ENCODE measurements around the gene SYNDIG1. TPM values are rescaled to one million over a fixed set of nuclear protein-coding genes. Genes with fewer than 3 reads are reported as not detected.

SYNDIG1 gene
- total RNA-seq, 1 donor from 2014 or later = 13.7 TPM

DNA sequence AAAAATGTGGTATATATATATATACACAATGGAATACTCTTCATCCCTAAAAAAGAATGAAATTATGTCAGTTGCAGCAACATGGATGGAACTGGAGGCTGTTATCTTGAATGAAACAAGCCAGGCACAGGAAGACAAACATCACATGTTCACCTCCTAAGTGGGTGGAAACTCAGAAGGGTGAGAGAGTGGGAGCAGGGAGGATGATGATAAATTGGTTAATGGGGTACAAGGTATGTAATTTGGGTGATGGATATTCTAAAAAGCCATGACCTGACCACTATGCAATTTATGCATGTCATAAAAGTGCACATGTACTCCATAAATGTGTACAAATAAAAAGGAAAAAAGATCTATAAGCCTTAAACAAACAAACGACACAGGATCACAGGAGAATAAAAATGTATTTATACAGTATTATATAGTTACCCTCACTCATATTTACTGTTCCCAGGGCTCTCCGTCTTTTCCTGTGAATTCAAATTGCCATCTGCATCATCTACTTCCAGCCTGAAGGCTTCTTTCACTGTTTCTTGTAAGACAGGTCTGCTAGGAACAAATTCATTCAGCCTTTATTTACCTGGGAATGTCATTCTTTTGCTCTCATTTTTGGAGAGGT lies 89.8 kb downstream of the SYNDIG1 start:
- Histone ChIP-seq H3K27ac (no peak overlapping the region), H3K9me3 (no peaks in the 10 kb centered on the region), H3K36me3 (no peaks in the 10 kb centered on the region), H3K27me3 (no peaks in the 10 kb centered on the region), H3K4me1 (no peaks in the 10 kb centered on the region), H3K4me3 (no peak overlapping the region)
- intact Hi-C loops (cut with DNase I) = no loop called here
- TF ChIP-seq, protein P1, sequence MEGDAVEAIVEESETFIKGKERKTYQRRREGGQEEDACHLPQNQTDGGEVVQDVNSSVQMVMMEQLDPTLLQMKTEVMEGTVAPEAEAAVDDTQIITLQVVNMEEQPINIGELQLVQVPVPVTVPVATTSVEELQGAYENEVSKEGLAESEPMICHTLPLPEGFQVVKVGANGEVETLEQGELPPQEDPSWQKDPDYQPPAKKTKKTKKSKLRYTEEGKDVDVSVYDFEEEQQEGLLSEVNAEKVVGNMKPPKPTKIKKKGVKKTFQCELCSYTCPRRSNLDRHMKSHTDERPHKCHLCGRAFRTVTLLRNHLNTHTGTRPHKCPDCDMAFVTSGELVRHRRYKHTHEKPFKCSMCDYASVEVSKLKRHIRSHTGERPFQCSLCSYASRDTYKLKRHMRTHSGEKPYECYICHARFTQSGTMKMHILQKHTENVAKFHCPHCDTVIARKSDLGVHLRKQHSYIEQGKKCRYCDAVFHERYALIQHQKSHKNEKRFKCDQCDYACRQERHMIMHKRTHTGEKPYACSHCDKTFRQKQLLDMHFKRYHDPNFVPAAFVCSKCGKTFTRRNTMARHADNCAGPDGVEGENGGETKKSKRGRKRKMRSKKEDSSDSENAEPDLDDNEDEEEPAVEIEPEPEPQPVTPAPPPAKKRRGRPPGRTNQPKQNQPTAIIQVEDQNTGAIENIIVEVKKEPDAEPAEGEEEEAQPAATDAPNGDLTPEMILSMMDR (IDR thresholded peaks at IDR 0.05) = no peak
- DNase-seq (ENCODE audit: low spot score in 2 of 2) = no peak

DNA sequence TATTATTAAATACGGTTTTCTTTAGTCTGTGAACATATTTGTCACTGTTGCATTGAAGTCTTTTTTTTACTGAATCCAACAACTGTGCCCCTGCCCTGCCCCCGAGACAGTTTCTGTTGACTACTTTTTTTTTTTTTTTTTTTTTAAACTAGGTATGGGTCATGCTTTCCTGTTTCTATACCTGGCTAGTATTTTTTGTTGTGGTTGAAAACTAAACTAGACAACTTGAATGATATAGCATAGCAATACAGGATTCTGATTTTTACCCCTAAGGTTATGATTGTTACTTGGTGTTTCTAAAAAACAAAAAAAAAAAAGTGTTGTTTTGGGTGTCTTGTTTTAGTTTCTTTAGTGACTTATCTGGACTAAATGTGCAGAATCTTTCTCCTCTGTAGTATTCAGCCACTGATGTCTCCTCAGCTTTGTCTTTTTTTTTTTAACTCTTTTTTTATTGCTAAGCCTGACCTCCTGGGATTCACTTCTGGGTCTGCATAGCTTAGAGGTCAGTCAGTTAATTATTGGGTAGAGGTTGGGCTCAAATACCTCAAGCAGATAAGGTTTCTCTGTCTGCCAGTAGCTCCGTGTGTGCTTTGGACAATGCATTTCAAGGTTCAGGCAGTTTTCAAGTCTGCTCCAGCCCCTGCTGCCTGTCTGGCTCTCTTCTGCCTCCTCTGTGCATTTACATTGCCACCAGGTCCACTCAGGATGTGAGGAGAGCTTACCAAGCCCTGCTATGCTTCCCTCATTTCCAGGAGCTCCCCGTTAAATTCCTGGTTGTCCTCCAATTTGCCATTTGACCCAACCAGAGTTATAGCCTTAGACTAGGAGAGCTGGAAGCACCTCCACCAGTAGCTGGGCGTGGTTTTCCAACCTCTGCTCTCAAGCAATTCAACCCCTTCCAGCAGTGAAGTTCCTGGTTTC lies 91.4 kb downstream of the SYNDIG1 start:
- intact Hi-C loops (cut with DNase I) = no loop called here
- TF ChIP-seq, protein P1 (IDR thresholded peaks at IDR 0.05) = no peak
- no peak overlapping the region for H3K4me3 ChIP-seq
- no peaks in the 10 kb centered on the region for H3K9me3 ChIP-seq
- no peaks in the 10 kb centered on the region for H3K4me1 ChIP-seq
- no peaks in the 10 kb centered on the region for H3K36me3 ChIP-seq
- no peaks in the 10 kb centered on the region for H3K27me3 ChIP-seq
- no peak overlapping the region for H3K27ac ChIP-seq
- no peak for DNase-seq (ENCODE audit: low spot score in 2 of 2)

DNA sequence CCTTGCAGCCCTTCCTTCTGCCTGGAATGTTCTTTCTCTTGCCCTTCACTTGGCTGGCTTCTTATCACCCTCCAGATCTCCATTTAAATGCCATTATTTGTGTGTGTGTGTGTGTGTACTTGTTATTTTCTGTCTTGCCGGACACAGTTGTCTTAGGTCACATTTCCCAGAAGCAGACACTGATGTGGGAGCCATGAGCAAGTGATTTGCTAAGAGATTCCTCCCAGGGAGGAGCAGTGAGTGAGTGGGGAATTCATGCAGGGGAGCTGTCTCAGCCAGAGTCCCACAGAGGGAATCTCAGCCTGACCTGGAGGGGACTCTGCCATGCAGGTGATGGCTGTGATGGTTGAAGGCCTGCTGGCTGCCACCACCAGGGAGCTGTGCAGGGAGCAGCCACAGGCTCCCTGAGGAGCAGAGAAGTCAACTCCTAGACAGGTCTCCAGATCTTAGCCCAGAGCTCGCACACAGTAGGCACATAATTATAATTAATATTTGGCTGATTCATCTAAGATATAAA lies 96.5 kb downstream of the SYNDIG1 start:
- no peaks in the 10 kb centered on the region for H3K27me3 ChIP-seq
- intact Hi-C loops (cut with DNase I) = no loop called here
- no peaks in the 10 kb centered on the region for H3K36me3 ChIP-seq
- no peak overlapping the region for H3K4me3 ChIP-seq
- no peaks in the 10 kb centered on the region for H3K9me3 ChIP-seq
- no peak for DNase-seq (ENCODE audit: low spot score in 2 of 2)
- no peak overlapping the region for H3K27ac ChIP-seq
- no peaks in the 10 kb centered on the region for H3K4me1 ChIP-seq
- TF ChIP-seq, protein P1 (IDR thresholded peaks at IDR 0.05) = no peak

DNA sequence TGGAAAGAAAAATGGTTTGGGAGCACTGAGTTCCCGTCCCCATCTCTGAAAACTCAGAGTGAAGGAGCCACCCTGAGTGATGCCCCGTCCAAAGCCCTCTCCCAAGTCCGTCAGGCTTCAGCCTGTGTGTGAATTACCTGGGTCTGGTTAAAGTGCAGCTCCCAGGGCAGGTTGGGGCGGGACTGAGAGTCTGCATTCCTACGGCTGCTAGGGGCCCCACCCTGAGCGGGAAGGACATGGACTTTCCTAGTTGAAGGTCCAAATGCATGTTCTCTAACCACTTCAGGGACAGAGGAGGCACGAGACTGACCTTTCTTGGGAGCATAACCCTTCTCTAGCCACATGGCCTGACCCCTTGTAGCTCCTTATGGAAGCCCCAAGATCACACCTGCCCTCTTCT lies 97.2 kb downstream of the SYNDIG1 start:
- H3K36me3 ChIP-seq = no peaks in the 10 kb centered on the region
- H3K4me3 ChIP-seq = no peak overlapping the region
- intact Hi-C loops (cut with DNase I) = no loop called here
- H3K27me3 ChIP-seq = no peaks in the 10 kb centered on the region
- no peaks in the 10 kb centered on the region for H3K9me3 ChIP-seq
- no peak for DNase-seq (ENCODE audit: low spot score in 2 of 2)
- no peak overlapping the region for H3K27ac ChIP-seq
- H3K4me1 ChIP-seq = no peaks in the 10 kb centered on the region
- TF ChIP-seq, protein P1 (IDR thresholded peaks at IDR 0.05) = no peak

DNA sequence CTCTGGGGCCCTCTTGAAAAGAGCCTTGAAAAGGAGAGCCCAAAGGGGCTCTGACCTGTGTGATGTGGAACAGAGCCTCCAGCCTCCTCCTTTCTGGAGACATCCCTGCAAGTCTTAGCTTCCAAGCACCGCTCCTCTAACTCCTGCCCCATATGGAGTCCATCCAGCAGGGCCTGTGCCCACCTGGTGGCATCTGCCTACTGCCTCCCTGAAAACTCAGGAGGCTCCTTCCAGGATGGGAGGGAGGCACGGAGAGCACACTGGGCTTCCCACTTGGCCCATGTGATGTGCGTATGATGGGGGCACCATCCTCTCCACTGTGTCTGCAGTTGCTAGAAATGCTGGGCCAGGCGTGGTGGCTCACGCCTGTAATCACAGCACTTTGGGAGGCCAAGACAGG lies 98.1 kb downstream of the SYNDIG1 start:
- no peak overlapping the region for H3K27ac ChIP-seq
- no peaks in the 10 kb centered on the region for H3K9me3 ChIP-seq
- H3K36me3 ChIP-seq = no peaks in the 10 kb centered on the region
- H3K27me3 ChIP-seq = no peaks in the 10 kb centered on the region
- DNase-seq (ENCODE audit: low spot score in 2 of 2) = no peak
- TF ChIP-seq, protein P1 (IDR thresholded peaks at IDR 0.05) = no peak
- no peaks in the 10 kb centered on the region for H3K4me1 ChIP-seq
- intact Hi-C loops (cut with DNase I) = no loop called here
- H3K4me3 ChIP-seq = no peak overlapping the region

All from ascending aorta (tissue), 2 donors.